Measurements from ENCODE around the gene ARL8B. TPM values are rescaled to one million over a fixed set of nuclear protein-coding genes. Genes with fewer than 3 reads are reported as not detected.

Gene ARL8B
- total and polyA plus RNA-seq, 10 of the 15 experiments (the other 5 are each of a cell fraction or from before 2014, with no cell fraction given) = 22.0 to 80.6 (median 43.7) TPM

DNA sequence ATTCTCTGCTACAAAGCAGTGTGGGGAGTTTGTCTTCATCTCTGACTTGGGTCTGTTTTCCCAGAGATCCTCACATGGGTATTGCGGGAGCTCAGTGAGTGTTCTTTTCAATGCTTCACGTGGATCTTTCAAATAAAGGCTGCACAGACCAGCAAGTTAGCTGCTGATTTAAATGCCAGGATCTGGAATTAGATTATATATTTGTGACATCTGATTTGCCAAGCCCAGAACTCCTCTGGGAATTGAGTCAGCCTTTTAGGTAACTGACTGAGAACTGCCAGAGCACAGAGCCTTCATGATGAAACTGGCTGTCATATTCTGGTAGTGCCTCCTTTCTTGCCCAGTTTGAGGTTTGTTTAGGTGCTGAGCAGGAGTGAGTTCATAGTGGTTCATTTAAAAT is 80.1 kb downstream of the ARL8B start:
- DNase-seq (ENCODE audit: low read depth, low spot score) (no peak), ATAC-seq (no peak), FAIRE-seq (no peak)
- H3K4me3 ChIP-seq = no peak overlapping the region
- peak overlapping the region; percentile 20; the same call in 1 of the 2 replicates for H3K27ac ChIP-seq (ENCODE audit: control insufficient read depth, insufficient read depth)
- SMC1A ChIA-PET (ENCODE audit: uncharacterized antibody, unreplicated experiment) = interaction anchor here (1.0 to 2.0 kb wide), 4 partner anchors 8 to 63 kb away, joined by 3 to 6 read pairs (median 5); no protein-coding TSS in a partner anchor
- no peak overlapping the region for H3K4me2 ChIP-seq (ENCODE audit: control insufficient read depth, insufficient read depth)
- in situ Hi-C loops (cut with MboI) = no loop called here
- no peak overlapping the region for H3K9ac ChIP-seq (ENCODE audit: control insufficient read depth, insufficient read depth, low read length)
- CTCF ChIA-PET = no interaction called here
- TSS peak; percentile 3 for BruUV-seq (replicated peaks)
- peaks cover 55% of the 10 kb centered on the region for H3K79me2 ChIP-seq (ENCODE audit: control insufficient read depth, insufficient read depth, low read length)
- no peak overlapping the region for H2AFZ ChIP-seq (ENCODE audit: control insufficient read depth, low read depth, low read length)
- H3K4me1 ChIP-seq (ENCODE audit: control insufficient read depth, insufficient read depth, low read length) = peaks cover 39% of the 10 kb centered on the region
- H3K36me3 ChIP-seq (ENCODE audit: control insufficient read depth in 2 of 2, insufficient read depth in 2 of 2, low read length in 1 of 2) = peaks cover 20 to 58% of the 10 kb centered on the region in 2 experiments
- 52% methylated on average over 2 of the region's 2 CpGs for WGBS (ENCODE audit: insufficient coverage, insufficient replicate concordance, low lambda C conversion rate, missing lambda C conversion rate)
- intact Hi-C loops (cut with micrococcal nuclease; ENCODE audit: unreplicated experiment) = no loop called here
- RAD21 ChIA-PET (ENCODE audit: unreplicated experiment) = interaction anchor here (0.9 kb wide), 1 partner anchor 16 kb away, joined by 3 read pairs; no protein-coding TSS in a partner anchor
- no peaks in the 10 kb centered on the region for H3K27me3 ChIP-seq (replicated peaks in 1 of 2; ENCODE audit: control insufficient read depth in 2 of 2, insufficient read depth in 2 of 2, low read length in 1 of 2)
- no peaks in the 10 kb centered on the region for H3K9me3 ChIP-seq (replicated peaks; ENCODE audit: control insufficient read depth, insufficient read depth, low read length)
- TF ChIP-seq CHD4 (IDR thresholded peaks at IDR 0.05) (no peak), TCF12 (IDR thresholded peaks at IDR 0.05; ENCODE audit: low read depth, low read length) (no peak), YBX1 (IDR thresholded peaks at IDR 0.05) (no peak), E2F4 (IDR thresholded peaks at IDR 0.05; ENCODE audit: low read depth, low read length) (no peak), MTA2 (IDR thresholded peaks at IDR 0.05; ENCODE audit: low read depth) (no peak), PAX5 (IDR thresholded peaks at IDR 0.05; ENCODE audit: borderline replicate concordance, low read depth, low read length) (no peak), CBX5 (IDR thresholded peaks at IDR 0.05; ENCODE audit: low read depth) (no peak), NR2F1 (conservative IDR thresholded peaks at IDR 0.05) (no peak), NBN (IDR thresholded peaks at IDR 0.05) (no peak)
- TF ChIP-seq, protein P1, sequence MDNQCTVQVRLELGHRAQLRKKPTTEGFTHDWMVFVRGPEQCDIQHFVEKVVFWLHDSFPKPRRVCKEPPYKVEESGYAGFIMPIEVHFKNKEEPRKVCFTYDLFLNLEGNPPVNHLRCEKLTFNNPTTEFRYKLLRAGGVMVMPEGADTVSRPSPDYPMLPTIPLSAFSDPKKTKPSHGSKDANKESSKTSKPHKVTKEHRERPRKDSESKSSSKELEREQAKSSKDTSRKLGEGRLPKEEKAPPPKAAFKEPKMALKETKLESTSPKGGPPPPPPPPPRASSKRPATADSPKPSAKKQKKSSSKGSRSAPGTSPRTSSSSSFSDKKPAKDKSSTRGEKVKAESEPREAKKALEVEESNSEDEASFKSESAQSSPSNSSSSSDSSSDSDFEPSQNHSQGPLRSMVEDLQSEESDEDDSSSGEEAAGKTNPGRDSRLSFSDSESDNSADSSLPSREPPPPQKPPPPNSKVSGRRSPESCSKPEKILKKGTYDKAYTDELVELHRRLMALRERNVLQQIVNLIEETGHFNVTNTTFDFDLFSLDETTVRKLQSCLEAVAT (IDR thresholded peaks at IDR 0.05) = no peak
- POLR2A ChIA-PET = interaction anchor here (1.2 kb wide), 1 partner anchor 37 kb away, joined by 3 read pairs; no protein-coding TSS in a partner anchor
- H4K20me1 ChIP-seq (ENCODE audit: control insufficient read depth, insufficient read depth) = no peaks in the 10 kb centered on the region

Data from GM12878 (cell line).